Peyer's patch (tissue), 4 donors: ENCODE data around the gene MAP2K5.

Experiments
- CTCF ChIP-seq, 6 experiments: fragments of 450-650 bp in 4 of 6; fragments of 200-600 bp in 2 of 6; sonication (generic) in 1 of 6; IDR thresholded peaks; one replicate each; pipeline ENCODE4 v1.5.1; 2017 to 2019; ENCODE audit warnings: antibody characterized with exemption in 6 of 6, mild to moderate bottlenecking in 3 of 6, moderate library complexity in 1 of 6
- POLR2A ChIP-seq, 2 donors: fragments of 450-650 bp; IDR thresholded peaks; one replicate each; pipeline ENCODE4 v1.5.1; 2017; ENCODE audit warnings: antibody characterized with exemption in 2 of 2, mild to moderate bottlenecking in 2 of 2, moderate library complexity in 2 of 2

GRCh38 chr15:67579967-67580366, 37.5 kb downstream of the MAP2K5 start:
- TF ChIP-seq CTCF (IDR thresholded peaks at IDR 0.05) = no peak
- TF ChIP-seq POLR2A (IDR thresholded peaks at IDR 0.05) = no peak
